ENCODE results near the gene TBXAS1.

The TBXAS1 gene

GRCh38 chr7:140067052-140067451 is 238.0 kb downstream of the TBXAS1 start:
- H3K9me3 ChIP-seq (replicated peaks; ENCODE audit: insufficient read depth, low read length): peaks cover 5% of the 10 kb centered on the region; the same call in 1 of the 2 replicates
- TF ChIP-seq CTCF (IDR thresholded peaks at IDR 0.05; ENCODE audit: low read length) (no peak), EZH2phosphoT487 (IDR thresholded peaks at IDR 0.05; ENCODE audit: low read length) (no peak), EZH2 (optimal IDR thresholded peaks at IDR 0.05; ENCODE audit: low read depth, low read length) (no peak)
- no peaks in the 10 kb centered on the region for H3K9me2 ChIP-seq (replicated peaks; ENCODE audit: insufficient read depth, low read length)

GRCh38 chr7:140068033-140068432 is 239.0 kb downstream of the TBXAS1 start:
- H3K4me2 ChIP-seq (ENCODE audit: low read depth, low read length): no peak overlapping the region
- H3K79me2 ChIP-seq (ENCODE audit: low read length): no peaks in the 10 kb centered on the region
- H3K9me2 ChIP-seq (replicated peaks; ENCODE audit: insufficient read depth, low read length): no peaks in the 10 kb centered on the region
- H3K27ac ChIP-seq (ENCODE audit: low read length): no peak overlapping the region
- H3K4me1 ChIP-seq (ENCODE audit: low read length): no peaks in the 10 kb centered on the region
- no peak overlapping the region for H3K4me3 ChIP-seq (ENCODE audit: low read length)
- H3K36me3 ChIP-seq (replicated peaks; ENCODE audit: insufficient read depth, low read length): no peaks in the 10 kb centered on the region
- peaks cover 5% of the 10 kb centered on the region; the same call in 1 of the 2 replicates for H3K9me3 ChIP-seq (replicated peaks; ENCODE audit: insufficient read depth, low read length)
- no peaks in the 10 kb centered on the region for H3F3A ChIP-seq (ENCODE audit: insufficient read depth, low read length)
- H3K27me3 ChIP-seq (replicated peaks; ENCODE audit: insufficient read depth, low read length): no peaks in the 10 kb centered on the region; the same call in 1 of the 2 replicates
- no peak for DNase-seq
- no peak overlapping the region for H3K9ac ChIP-seq (ENCODE audit: low read length)
- TF ChIP-seq EZH2phosphoT487 (IDR thresholded peaks at IDR 0.05; ENCODE audit: low read length): no peak
- no peak for TF ChIP-seq CTCF (IDR thresholded peaks at IDR 0.05; ENCODE audit: low read length)
- no peak for TF ChIP-seq EZH2 (optimal IDR thresholded peaks at IDR 0.05; ENCODE audit: low read depth, low read length)
- no peaks in the 10 kb centered on the region for H4K20me1 ChIP-seq (ENCODE audit: insufficient read depth, low read length)
- H2AFZ ChIP-seq (ENCODE audit: low read length): no peak overlapping the region

More at GRCh38 chr7:140067052-140067451, 238.0 kb downstream of the TBXAS1 start:
- H3K4me2 ChIP-seq (ENCODE audit: low read depth, low read length): no peak overlapping the region
- no peaks in the 10 kb centered on the region for H3F3A ChIP-seq (ENCODE audit: insufficient read depth, low read length)
- H2AFZ ChIP-seq (ENCODE audit: low read length): no peak overlapping the region
- H3K4me3 ChIP-seq (ENCODE audit: low read length): no peak overlapping the region
- no peaks in the 10 kb centered on the region; the same call in 1 of the 2 replicates for H3K27me3 ChIP-seq (replicated peaks; ENCODE audit: insufficient read depth, low read length)
- no peaks in the 10 kb centered on the region for H3K4me1 ChIP-seq (ENCODE audit: low read length)
- no peak overlapping the region for H3K9ac ChIP-seq (ENCODE audit: low read length)
- no peak for DNase-seq
- H3K27ac ChIP-seq (ENCODE audit: low read length): no peak overlapping the region
- H3K79me2 ChIP-seq (ENCODE audit: low read length): no peaks in the 10 kb centered on the region
- H3K36me3 ChIP-seq (replicated peaks; ENCODE audit: insufficient read depth, low read length): no peaks in the 10 kb centered on the region
- no peaks in the 10 kb centered on the region for H4K20me1 ChIP-seq (ENCODE audit: insufficient read depth, low read length)

- Histone ChIP-seq H3K27ac (ENCODE audit: low read length) (no peak overlapping the region), H3K4me2 (ENCODE audit: low read depth, low read length) (no peak overlapping the region), H3K9me3 (replicated peaks; ENCODE audit: insufficient read depth, low read length) (peaks cover 5% of the 10 kb centered on the region; the same call in 1 of the 2 replicates), H3K9ac (ENCODE audit: low read length) (no peak overlapping the region), H3F3A (ENCODE audit: insufficient read depth, low read length) (no peaks in the 10 kb centered on the region), H3K4me1 (ENCODE audit: low read length) (no peaks in the 10 kb centered on the region), H2AFZ (ENCODE audit: low read length) (no peak overlapping the region), H3K4me3 (ENCODE audit: low read length) (no peak overlapping the region), H3K9me2 (replicated peaks; ENCODE audit: insufficient read depth, low read length) (no peaks in the 10 kb centered on the region), H3K27me3 (replicated peaks; ENCODE audit: insufficient read depth, low read length) (no peaks in the 10 kb centered on the region), H3K79me2 (ENCODE audit: low read length) (no peaks in the 10 kb centered on the region), H4K20me1 (ENCODE audit: insufficient read depth, low read length) (no peaks in the 10 kb centered on the region), H3K36me3 (replicated peaks; ENCODE audit: insufficient read depth, low read length) (no peaks in the 10 kb centered on the region)
- DNase-seq: no peak
- TF ChIP-seq CTCF (IDR thresholded peaks at IDR 0.05; ENCODE audit: low read length) (no peak), EZH2 (optimal IDR thresholded peaks at IDR 0.05; ENCODE audit: low read depth, low read length) (no peak), EZH2phosphoT487 (IDR thresholded peaks at IDR 0.05; ENCODE audit: low read length) (no peak)
These were observed 240.4 kb downstream of the TBXAS1 start for GRCh38 chr7:140069298-140069949.
